ENCODE data around the gene NXPH3. TPM values are rescaled to one million over a fixed set of nuclear protein-coding genes. Genes with fewer than 3 reads are reported as not detected.

The NXPH3 gene
- total and polyA plus RNA-seq, 9 of the 15 experiments (the other 6 are each of a cell fraction or from before 2014, with no cell fraction given), result 0.04 to 0.27 (median 0.07) TPM; not detected in 2

DNA sequence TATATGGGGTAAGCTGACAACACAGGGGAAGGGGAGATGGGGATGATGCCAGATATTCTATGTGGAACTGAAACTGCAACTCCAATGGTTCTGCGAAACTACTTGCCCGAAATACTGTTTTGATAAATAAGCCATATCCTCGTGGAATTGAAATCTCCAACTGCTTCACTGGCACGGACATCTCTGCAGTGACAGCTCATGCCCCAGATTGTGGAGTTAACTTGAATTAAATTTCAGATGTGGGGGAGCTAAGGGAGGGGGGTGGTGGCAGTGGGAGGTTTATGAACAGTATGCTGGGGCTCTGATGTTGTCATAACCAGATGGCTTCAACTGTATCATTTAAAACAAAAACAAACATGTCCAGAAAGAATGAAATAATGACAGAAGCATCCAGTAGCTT lies 21.8 kb downstream of the NXPH3 start:
- ATAC-seq (no peak), FAIRE-seq (no peak), DNase-seq (ENCODE audit: extremely low read depth in 1 of 4, low spot score in 3 of 4) (no peak)
- Histone ChIP-seq H2AFZ (ENCODE audit: low read depth, low read length) (no peak overlapping the region), H3K9me1 (ENCODE audit: control insufficient read depth, insufficient read depth, low read length) (no peaks in the 10 kb centered on the region), H3K4me3 (no peak overlapping the region), H4K20me1 (replicated peaks; ENCODE audit: control insufficient read depth, insufficient read depth, low read length) (no peaks in the 10 kb centered on the region), H3K9ac (ENCODE audit: insufficient read depth in 1 of 2, low read depth in 2 of 2, low read length in 2 of 2) (no peak overlapping the region), H3K36me3 (ENCODE audit: control insufficient read depth, insufficient read depth, low read length) (peaks cover 61% of the 10 kb centered on the region; the same call in 2 of the 3 replicates), H3K79me2 (ENCODE audit: control insufficient read depth, insufficient read depth, low read length) (no peaks in the 10 kb centered on the region), H3K27ac (ENCODE audit: extremely low read depth, low read depth, low read length) (no peak overlapping the region), H3K4me1 (replicated peaks in 1 of 2; ENCODE audit: control insufficient read depth in 2 of 2, insufficient read depth in 2 of 2, low read length in 2 of 2) (no peaks in the 10 kb centered on the region), H3K9me3 (replicated peaks; ENCODE audit: control insufficient read depth, insufficient read depth, low read depth, low read length) (no peaks in the 10 kb centered on the region), H3K4me2 (ENCODE audit: insufficient read depth, low read length) (no peak overlapping the region), H3K27me3 (ENCODE audit: control insufficient read depth in 2 of 2, insufficient read depth in 2 of 2, low read length in 2 of 2) (no peaks in the 10 kb centered on the region)
- no TSS peak for BruUV-seq (replicated peaks)
- ChIA-PET CTCF (ENCODE audit: low intra/inter-chr PET ratio) (no interaction called here), POLR2A (interaction anchor here (0.8 to 1.8 kb wide), 4 partner anchors 9 to 201 kb away, joined by 3 to 8 read pairs (median 5); no protein-coding TSS in a partner anchor)
- WGBS (ENCODE audit: insufficient coverage, low coverage, missing lambda C conversion rate), result 93% methylated on average over 4 of the region's 4 CpGs
- in situ Hi-C loops (cut with MboI) (no loop called here), intact Hi-C loops (cut with micrococcal nuclease) (no loop called here)
- TF ChIP-seq GABPB1 (CRISPR knock-in tag; IDR thresholded peaks at IDR 0.05) (no peak), ZNF3 (CRISPR knock-in tag; IDR thresholded peaks at IDR 0.05) (no peak), MXD1 (CRISPR knock-in tag; IDR thresholded peaks at IDR 0.05; ENCODE audit: borderline replicate concordance, poor library complexity, severe bottlenecking) (no peak), KAT8 (IDR thresholded peaks at IDR 0.05; ENCODE audit: low read depth) (no peak), ZNF143 (CRISPR knock-in tag; IDR thresholded peaks at IDR 0.05) (no peak), PPARD (CRISPR knock-in tag; IDR thresholded peaks at IDR 0.05) (no peak), XRCC4 (IDR thresholded peaks at IDR 0.05; ENCODE audit: extremely low read depth, insufficient read depth, insufficient read length) (no peak), ESRRA (IDR thresholded peaks at IDR 0.05; ENCODE audit: borderline replicate concordance, low read depth) (no peak), FUS (optimal IDR thresholded peaks at IDR 0.05; ENCODE audit: low read depth, low read length) (no peak), ARID1B (IDR thresholded peaks at IDR 0.05) (no peak), POLR3A (IDR thresholded peaks at IDR 0.05; ENCODE audit: borderline replicate concordance, extremely low read depth, insufficient read depth, insufficient read length) (no peak), ZC3H11A (IDR thresholded peaks at IDR 0.05; ENCODE audit: low read depth, low read length) (no peak), HDAC8 (tag; IDR thresholded peaks at IDR 0.05) (no peak), NR3C1 (CRISPR knock-in tag; IDR thresholded peaks at IDR 0.05) (no peak), DDX20 (tag; IDR thresholded peaks at IDR 0.05; ENCODE audit: low read depth) (no peak), NKRF (IDR thresholded peaks at IDR 0.05; ENCODE audit: borderline replicate concordance) (no peak), KLF10 (CRISPR knock-in tag; IDR thresholded peaks at IDR 0.05) (no peak), SIN3B (IDR thresholded peaks at IDR 0.05; ENCODE audit: low read depth) (no peak)

Measured in K562 (cell line).